Measurements from ENCODE around the gene FAM222A.

The FAM222A gene

DNA sequence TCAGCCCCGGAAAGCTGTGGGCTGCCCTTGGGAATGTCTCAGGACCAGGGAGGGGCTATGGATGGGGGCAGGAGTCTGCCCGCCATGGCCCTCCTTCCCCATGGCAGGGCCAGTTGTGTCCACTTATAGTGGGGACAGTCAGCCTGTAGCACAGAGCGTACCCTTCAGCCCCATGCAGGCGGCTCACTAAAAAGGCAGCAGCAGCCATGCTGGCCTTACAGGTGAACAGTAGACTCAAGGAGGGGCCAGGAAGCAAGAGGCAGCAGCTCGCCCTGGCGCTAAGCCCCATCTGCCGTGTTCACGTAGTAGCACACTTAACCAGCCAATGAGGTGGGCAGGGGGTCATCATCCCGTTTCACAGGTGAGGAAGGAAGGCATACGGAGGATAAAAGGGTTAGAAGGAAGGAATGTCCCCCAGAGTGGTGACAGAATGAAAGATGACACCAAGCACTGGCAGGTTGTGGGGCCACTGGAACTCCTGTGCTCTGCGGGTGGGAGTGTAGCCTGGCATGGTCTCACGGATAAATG, 52.7 kb downstream of the FAM222A start:
- TF ChIP-seq CTCF (conservative IDR thresholded peaks at IDR 0.05; ENCODE audit: low read length) = no peak
- no peak overlapping the region for H3K4me3 ChIP-seq (ENCODE audit: low read length)
- no peak for DNase-seq (ENCODE audit: low read depth)

- no peak for DNase-seq (ENCODE audit: low read depth)
- no peak overlapping the region for H3K4me3 ChIP-seq (ENCODE audit: low read length)
Observed at GRCh38 chr12:109767456-109767855, 53.8 kb downstream of the FAM222A start.

DNA sequence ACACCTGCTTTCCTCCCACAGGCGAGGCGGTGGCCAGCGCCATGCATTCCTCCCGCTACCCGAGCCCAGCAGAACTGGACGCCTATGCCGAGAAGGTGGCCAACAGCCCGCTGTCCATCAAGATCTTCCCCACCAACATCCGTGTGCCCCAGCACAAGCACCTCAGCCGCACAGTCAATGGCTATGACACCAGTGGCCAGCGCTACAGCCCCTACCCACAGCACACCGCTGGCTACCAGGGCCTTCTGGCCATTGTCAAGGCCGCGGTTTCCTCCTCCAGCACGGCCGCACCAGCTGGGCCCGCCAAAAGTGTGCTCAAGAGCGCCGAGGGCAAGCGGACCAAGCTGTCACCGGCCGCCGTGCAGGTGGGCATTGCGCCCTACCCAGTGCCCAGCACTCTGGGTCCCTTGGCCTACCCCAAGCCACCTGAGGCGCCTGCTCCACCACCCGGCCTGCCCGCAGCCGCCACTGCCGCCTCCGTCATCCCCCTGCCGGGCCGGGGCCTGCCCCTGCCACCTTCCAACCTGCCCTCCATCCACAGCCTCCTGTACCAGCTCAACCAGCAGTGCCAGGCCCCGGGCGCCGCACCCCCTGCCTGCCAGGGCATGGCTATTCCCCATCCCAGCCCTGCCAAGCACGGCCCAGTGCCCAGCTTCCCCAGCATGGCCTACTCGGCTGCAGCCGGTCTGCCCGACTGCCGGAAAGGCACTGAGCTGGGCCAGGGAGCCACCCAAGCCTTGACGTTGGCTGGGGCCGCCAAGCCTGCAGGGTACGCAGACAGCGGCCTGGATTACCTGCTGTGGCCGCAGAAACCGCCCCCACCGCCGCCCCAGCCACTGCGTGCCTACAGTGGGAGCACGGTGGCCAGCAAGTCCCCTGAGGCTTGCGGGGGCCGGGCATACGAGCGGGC, 54.6 kb downstream of the FAM222A start:
- no peak for TF ChIP-seq CTCF (conservative IDR thresholded peaks at IDR 0.05; ENCODE audit: low read length)
- H3K4me3 ChIP-seq (ENCODE audit: low read length) = no peak overlapping the region
- no peak for DNase-seq (ENCODE audit: low read depth)

More at GRCh38 chr12:109767456-109767855, 53.8 kb downstream of the FAM222A start:
- no peak for TF ChIP-seq CTCF (conservative IDR thresholded peaks at IDR 0.05; ENCODE audit: low read length)

- no peak for DNase-seq (ENCODE audit: low read depth)
- TF ChIP-seq CTCF (conservative IDR thresholded peaks at IDR 0.05; ENCODE audit: low read length) = no peak
- no peak overlapping the region for H3K4me3 ChIP-seq (ENCODE audit: low read length)
Observed at GRCh38 chr12:109768901-109769670, 55.5 kb downstream of the FAM222A start.

GRCh38 chr12:109770104-109770860, 56.7 kb downstream of the FAM222A start:
- no peak overlapping the region for H3K4me3 ChIP-seq (ENCODE audit: low read length)
- TF ChIP-seq CTCF (conservative IDR thresholded peaks at IDR 0.05; ENCODE audit: low read length) = no peak
- no peak for DNase-seq (ENCODE audit: low read depth)

GRCh38 chr12:109770861-109771670, 57.4 kb downstream of the FAM222A start:
- no peak overlapping the region for H3K4me3 ChIP-seq (ENCODE audit: low read length)
- no peak for TF ChIP-seq CTCF (conservative IDR thresholded peaks at IDR 0.05; ENCODE audit: low read length)
- no peak for DNase-seq (ENCODE audit: low read depth)

Measured in AG10803 (cell line).